Mammary epithelial cell (primary cell): Measurements from ENCODE around the gene DENND11.

Source experiments
- CTCF ChIP-seq, 2 donors: IDR thresholded peaks in 1 of 2; conservative IDR thresholded peaks in 1 of 2; 2 replicates each; pipeline ENCODE4 v1.5.1; 2011 to 2012; ENCODE audit warnings: inconsistent platforms in 2 of 2, low read length in 2 of 2, mild to moderate bottlenecking in 2 of 2, control low read depth in 1 of 2, low read depth in 1 of 2; ENCODE audit not compliant: insufficient read depth in 1 of 2; ENCODE audit errors: extremely low read depth in 1 of 2
- EZH2 ChIP-seq: IDR thresholded peaks from 2 replicates; pipeline ENCODE4 v1.6.1; 2012; ENCODE audit warnings: low read length, inconsistent platforms, borderline replicate concordance

- no peak for TF ChIP-seq CTCF (conservative IDR thresholded peaks at IDR 0.05 in 1 of 2, IDR thresholded peaks at IDR 0.05 in 1 of 2; ENCODE audit: extremely low read depth in 1 of 2, insufficient read depth in 1 of 2, low read depth in 1 of 2, low read length in 2 of 2)
- TF ChIP-seq EZH2 = no peak
Measured at GRCh38 chr7:141674171-141674671, 27.7 kb downstream of the DENND11 start.
